ENCODE measurements around the gene SMAD6. TPM values are rescaled to one million over a fixed set of nuclear protein-coding genes. Genes with fewer than 3 reads are reported as not detected.

SMAD6 gene
- polyA plus RNA-seq, 1 donor from 2014 or later, result 0.16 TPM

- Histone ChIP-seq H3K4me3 (ENCODE audit: low read length) (no peak overlapping the region), H3F3A (ENCODE audit: insufficient read depth, low read length, poor library complexity, severe bottlenecking) (no peaks in the 10 kb centered on the region), H3K4me2 (ENCODE audit: low read length) (no peak overlapping the region), H3K79me2 (replicated peaks; ENCODE audit: insufficient read depth, low read length) (no peaks in the 10 kb centered on the region), H3K9me3 (ENCODE audit: low read length) (no peaks in the 10 kb centered on the region), H3K9me2 (ENCODE audit: insufficient read depth, low read length) (no peaks in the 10 kb centered on the region), H3K36me3 (ENCODE audit: insufficient read depth, low read length) (no peaks in the 10 kb centered on the region), H3K27me3 (ENCODE audit: insufficient read depth, low read depth, low read length) (no peaks in the 10 kb centered on the region), H3K9ac (ENCODE audit: low read length) (no peak overlapping the region), H3K27ac (ENCODE audit: low read length) (no peak overlapping the region), H2AFZ (ENCODE audit: low read depth, low read length) (no peak overlapping the region), H4K20me1 (ENCODE audit: insufficient read depth) (no peaks in the 10 kb centered on the region)
- no peak for TF ChIP-seq MXI1 (conservative IDR thresholded peaks at IDR 0.05; ENCODE audit: poor library complexity, severe bottlenecking)
- TF ChIP-seq EP300 (conservative IDR thresholded peaks at IDR 0.05; ENCODE audit: poor library complexity, severe bottlenecking), result no peak
- no peak for TF ChIP-seq RAD21 (conservative IDR thresholded peaks at IDR 0.05)
- TF ChIP-seq CTCF (IDR thresholded peaks at IDR 0.05; ENCODE audit: poor library complexity, severe bottlenecking), result no peak
- TF ChIP-seq SMC3 (conservative IDR thresholded peaks at IDR 0.05; ENCODE audit: poor library complexity), result no peak
- no peak for TF ChIP-seq TAF1 (IDR thresholded peaks at IDR 0.05; ENCODE audit: low read depth)
- no peak for TF ChIP-seq REST (IDR thresholded peaks at IDR 0.05; ENCODE audit: borderline replicate concordance)
- TF ChIP-seq POLR2AphosphoS5 (IDR thresholded peaks at IDR 0.05), result no peak
- TF ChIP-seq EZH2 (IDR thresholded peaks at IDR 0.05; ENCODE audit: borderline replicate concordance, insufficient read depth, low read length, poor library complexity, severe bottlenecking), result no peak
Observed at GRCh38 chr15:66800584-66801235, 98.7 kb downstream of the SMAD6 start.

- H3K36me3 ChIP-seq (ENCODE audit: insufficient read depth, low read length), result no peaks in the 10 kb centered on the region
- no peaks in the 10 kb centered on the region for H3K79me2 ChIP-seq (replicated peaks; ENCODE audit: insufficient read depth, low read length)
- H3F3A ChIP-seq (ENCODE audit: insufficient read depth, low read length, poor library complexity, severe bottlenecking), result no peaks in the 10 kb centered on the region
- H3K9me2 ChIP-seq (ENCODE audit: insufficient read depth, low read length), result no peaks in the 10 kb centered on the region
- H3K4me3 ChIP-seq (ENCODE audit: low read length), result no peak overlapping the region
- H3K27me3 ChIP-seq (ENCODE audit: insufficient read depth, low read depth, low read length), result no peaks in the 10 kb centered on the region
- no peak overlapping the region for H3K9ac ChIP-seq (ENCODE audit: low read length)
- H2AFZ ChIP-seq (ENCODE audit: low read depth, low read length), result no peak overlapping the region
- H3K4me2 ChIP-seq (ENCODE audit: low read length), result no peak overlapping the region
- no peaks in the 10 kb centered on the region for H3K9me3 ChIP-seq (ENCODE audit: low read length)
- no peaks in the 10 kb centered on the region for H4K20me1 ChIP-seq (ENCODE audit: insufficient read depth)
- no peak overlapping the region for H3K27ac ChIP-seq (ENCODE audit: low read length)
- TF ChIP-seq MXI1 (conservative IDR thresholded peaks at IDR 0.05; ENCODE audit: poor library complexity, severe bottlenecking) (no peak), REST (IDR thresholded peaks at IDR 0.05; ENCODE audit: borderline replicate concordance) (no peak), CTCF (IDR thresholded peaks at IDR 0.05; ENCODE audit: poor library complexity, severe bottlenecking) (no peak), RAD21 (conservative IDR thresholded peaks at IDR 0.05) (no peak), POLR2AphosphoS5 (IDR thresholded peaks at IDR 0.05) (no peak), SMC3 (conservative IDR thresholded peaks at IDR 0.05; ENCODE audit: poor library complexity) (no peak), EZH2 (IDR thresholded peaks at IDR 0.05; ENCODE audit: borderline replicate concordance, insufficient read depth, low read length, poor library complexity, severe bottlenecking) (no peak), EP300 (conservative IDR thresholded peaks at IDR 0.05; ENCODE audit: poor library complexity, severe bottlenecking) (no peak)
Observed at GRCh38 chr15:66801266-66801665, 99.2 kb downstream of the SMAD6 start.

Measured in neural cell (in vitro differentiated cells).